Measurements from ENCODE around the gene FGF8. TPM values are rescaled to one million over a fixed set of nuclear protein-coding genes. Genes with fewer than 3 reads are reported as not detected.

The FGF8 gene
- not detected in 2 replicates for total RNA-seq

GRCh38 chr10:101775273-101776160 is at the start of gene FGF8:
TSS of gene FGF8 (minus strand) at chr10:101776114. CDS start at chr10:101775900, 214 bp downstream.

GRCh38 chr10:101818119-101818871 is 42.4 kb upstream of the FGF8 start, which contains the start of gene OGA:
TSS of gene OGA (minus strand) at chr10:101818444. CDS start at chr10:101818022, 422 bp downstream.

GRCh38 chr10:101782811-101783735 is 7.2 kb upstream of the FGF8 start, which contains the start of gene NPM3:
TSS of gene NPM3 (minus strand) at chr10:101783446. CDS start at chr10:101783390, 56 bp downstream.

Other genes with a start within 250 kb of the FGF8 start
- 16.5 and 18.8 TPM in 2 replicates for gene POLL, start 187.9 kb downstream of the FGF8 start, total RNA-seq
- gene DPCD, start 187.8 kb downstream of the FGF8 start, total RNA-seq: 29.8 and 31.1 TPM in 2 replicates
- gene FBXW4, start 80.9 kb downstream of the FGF8 start, total RNA-seq: 60.9 and 85.2 TPM in 2 replicates
- gene NPM3, start 7.3 kb upstream of the FGF8 start, total RNA-seq: 52.2 and 93.8 TPM in 2 replicates
- 82.3 and 124 TPM in 2 replicates for gene OGA, start 42.3 kb upstream of the FGF8 start, total RNA-seq
- 0.65 and 2.4 TPM in 2 replicates for gene KCNIP2, start 67.7 kb upstream of the FGF8 start, total RNA-seq